ENCODE measurements around the gene KMT2E.

KMT2E gene

DNA sequence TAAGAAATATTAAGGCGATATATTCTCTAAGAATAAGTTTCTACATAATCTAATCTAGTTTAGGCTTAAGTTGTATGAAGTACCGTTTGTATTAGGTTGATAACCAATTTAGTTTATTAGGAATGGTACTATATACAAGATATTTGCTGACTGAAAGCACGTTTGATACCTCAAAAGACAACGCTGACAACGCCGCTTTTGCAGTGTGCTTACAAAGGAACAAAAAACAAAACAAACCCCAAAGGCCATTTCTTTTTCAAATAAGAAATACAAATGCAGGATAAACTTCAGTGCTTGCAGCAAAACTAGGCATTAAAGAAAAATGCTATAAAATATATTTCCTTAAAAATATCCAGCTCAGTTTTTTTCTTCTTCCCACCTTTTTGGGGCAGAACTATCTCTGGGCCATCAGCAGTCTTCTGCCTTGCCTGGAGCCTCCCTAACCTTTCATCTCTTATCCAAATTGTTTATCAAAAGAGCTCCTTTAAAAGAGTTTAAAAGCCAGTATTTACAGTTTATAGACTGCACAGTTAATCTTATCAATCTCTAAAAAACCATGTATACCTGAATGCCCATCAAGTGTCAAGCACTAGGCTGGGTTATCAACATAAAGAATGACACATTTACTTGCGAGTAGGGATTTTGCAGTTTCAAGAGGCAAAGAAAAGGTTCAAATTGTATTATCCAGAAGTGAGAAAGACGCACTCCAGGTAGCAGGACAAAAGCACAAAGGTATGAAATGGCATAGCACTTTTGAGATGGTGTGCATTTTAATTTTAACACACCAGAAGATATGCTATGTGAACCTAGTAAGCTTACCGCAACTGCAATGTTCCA, 4.1 kb upstream of the KMT2E start:
- no peak for DNase-seq (ENCODE audit: low spot score)

- no peak for DNase-seq (ENCODE audit: low spot score)
These were observed 3.4 kb upstream of the KMT2E start for GRCh38 chr7:105010504-105011130.

GRCh38 chr7:105011141-105011830, 2.7 kb upstream of the KMT2E start:
- no peak for DNase-seq (ENCODE audit: low spot score)

DNA sequence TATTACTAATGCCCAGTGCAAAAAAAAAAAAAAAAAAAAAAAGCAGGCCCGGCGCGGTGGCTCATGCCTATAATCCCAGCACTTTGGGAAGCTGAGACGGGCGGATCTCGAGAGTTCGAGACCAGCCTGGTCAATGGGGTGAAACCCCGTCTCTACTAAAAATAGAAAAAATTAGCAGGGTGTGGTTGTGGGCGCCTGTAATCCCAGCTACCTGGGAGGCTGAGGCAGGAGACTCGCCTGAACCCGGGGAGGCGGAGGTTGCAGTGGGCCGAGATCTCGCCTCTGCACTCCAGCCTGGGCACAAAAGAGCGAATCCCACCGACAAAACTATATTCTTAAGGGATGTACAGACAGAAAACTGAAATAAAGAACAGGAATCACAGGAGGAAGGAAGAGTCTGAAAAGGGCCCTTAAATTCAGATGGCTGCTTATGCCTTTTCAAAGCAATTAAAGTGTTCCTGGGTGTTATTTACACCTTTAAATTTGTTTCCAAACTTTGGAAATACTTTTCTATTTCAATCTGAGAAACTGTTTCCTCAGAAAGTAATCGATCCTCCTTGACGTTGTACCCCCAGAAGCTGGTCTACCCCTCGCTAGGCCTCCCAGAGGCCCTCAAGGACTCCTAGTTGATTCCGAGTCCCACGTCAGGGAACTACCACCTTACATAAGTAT, 2.0 kb upstream of the KMT2E start:
- DNase-seq (ENCODE audit: low spot score): no peak

DNA sequence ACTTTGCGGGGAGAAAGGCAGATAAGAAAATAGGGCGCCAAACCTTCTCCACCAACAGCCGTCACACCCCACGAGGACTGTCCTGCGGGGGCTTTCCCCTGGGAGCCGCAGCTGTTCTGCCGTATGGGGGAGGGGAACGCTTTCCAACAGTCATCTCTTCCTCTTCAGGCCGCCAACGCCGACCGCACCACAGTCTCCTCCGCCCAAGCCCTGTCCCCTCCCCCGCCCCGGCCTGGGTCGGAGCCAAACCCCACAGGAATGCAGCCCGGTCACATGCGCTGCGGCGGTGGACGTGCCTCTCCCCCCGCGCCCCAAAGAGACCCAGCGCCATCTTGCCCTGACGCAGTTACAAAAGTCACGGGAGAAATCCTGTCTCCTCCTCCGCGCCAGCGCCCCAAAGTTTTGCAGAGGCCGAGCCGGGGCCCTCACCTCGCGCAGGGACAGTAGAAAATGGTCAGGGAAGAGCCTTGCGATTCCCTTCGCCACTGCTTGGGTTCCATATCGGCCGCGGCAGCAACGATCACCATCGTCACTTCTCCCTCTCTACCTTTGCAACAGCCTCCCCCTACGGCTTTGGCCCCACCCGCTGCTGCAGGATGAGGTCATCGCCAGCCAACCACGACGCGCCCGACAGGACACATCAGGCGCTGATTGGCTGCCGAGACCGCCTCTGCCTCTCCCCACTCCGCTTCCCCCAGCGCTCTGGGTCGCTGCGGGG, 1.3 kb upstream of the KMT2E start:
- DNase-seq (ENCODE audit: low spot score): peak; percentile 99

DNA sequence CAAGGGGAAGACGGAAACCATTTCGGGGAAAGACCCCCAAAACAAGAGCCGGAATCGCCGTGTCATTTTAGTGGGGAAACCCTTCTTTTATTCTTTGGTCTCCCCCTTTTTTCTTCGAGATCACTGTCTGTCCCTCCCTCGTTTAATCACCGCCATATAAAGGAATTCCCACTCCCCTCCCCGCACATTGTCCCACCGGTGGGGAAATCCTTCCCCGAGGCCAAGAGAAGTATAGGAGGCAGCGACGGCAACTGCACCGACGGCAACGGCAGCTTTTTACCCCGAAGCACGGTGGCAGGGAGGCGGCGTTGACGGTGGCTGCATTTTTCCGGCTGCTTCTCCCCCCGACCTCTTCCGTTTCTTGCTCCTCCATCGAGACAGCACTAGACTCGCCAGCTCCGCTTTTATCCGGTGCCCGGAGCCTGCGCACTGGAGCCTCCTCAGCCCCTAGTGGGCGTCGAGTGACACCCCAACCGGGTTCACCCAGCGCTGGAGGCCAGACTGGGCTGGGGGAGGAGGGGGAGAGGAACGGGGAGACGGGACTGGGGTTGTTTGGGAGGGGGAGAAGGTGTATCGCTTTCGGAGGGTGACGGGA, 687 bp upstream of the KMT2E start:
- DNase-seq (ENCODE audit: low spot score): peak; percentile 95

DNA sequence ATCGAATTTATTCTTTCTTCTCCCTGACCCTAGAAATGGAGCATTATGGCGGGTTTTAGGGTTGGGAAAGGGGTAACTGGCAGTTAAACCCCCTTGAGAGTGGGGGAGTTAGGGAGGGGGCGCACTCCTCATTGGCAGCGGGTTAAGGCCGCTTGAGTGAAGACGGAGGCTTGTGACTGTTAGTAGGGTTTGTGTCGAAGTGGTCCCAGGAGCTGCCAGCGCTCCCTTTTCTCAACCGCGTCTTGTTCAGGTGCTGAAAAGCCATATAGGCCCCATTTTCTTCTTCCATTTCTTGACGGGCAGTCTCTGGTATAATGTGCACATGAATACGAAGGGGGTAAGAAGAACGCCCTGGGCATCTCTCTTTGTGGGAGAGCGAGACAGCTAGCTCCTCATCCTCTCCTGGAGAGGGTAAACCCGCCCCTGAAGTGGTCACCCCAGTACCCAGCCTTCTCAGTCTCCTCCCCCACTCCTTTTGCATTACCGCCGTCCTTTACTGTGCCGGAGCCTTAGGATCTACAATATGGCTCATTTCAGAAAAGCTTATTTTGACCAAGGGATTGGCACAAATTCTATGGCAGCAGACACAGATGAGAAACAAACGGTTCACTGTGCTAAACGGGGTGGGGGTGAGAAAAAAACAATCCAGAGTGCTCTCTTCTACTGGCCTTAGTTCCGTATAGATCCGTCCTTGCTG, 836 bp downstream of the KMT2E start:
- peak; percentile 63 for DNase-seq (ENCODE audit: low spot score)

DNA sequence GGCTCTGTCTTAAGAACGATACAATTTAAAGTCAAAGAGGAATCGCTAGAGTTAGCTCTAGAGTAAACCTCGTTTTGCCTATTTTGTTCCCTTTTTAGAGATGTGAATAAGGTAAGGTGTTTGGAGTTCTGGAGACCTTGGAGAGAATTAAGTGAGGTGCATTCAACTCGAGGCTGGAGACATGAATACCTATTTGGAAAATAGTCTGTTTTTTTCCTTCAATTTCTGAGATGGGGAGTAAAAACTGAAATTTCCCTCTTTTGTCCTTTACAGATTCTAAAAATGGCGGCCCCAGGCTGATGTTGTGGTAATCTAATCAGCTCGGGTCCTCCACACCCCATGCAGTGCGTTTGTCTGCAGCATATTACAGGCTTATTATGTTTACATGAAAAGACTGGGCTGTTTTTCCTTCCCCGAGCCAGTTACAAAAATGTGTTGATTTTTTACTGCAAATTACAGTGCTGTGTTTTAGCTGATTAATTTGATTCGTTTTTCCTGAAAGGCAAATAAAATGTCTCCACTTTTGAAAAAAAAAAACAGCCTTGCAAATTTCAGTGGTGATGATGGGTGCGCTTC, 1.5 kb downstream of the KMT2E start:
- peak; percentile 24 for DNase-seq (ENCODE audit: low spot score)

GRCh38 chr7:105016068-105016708, 2.2 kb downstream of the KMT2E start:
- DNase-seq (ENCODE audit: low spot score): no peak

GRCh38 chr7:105016709-105017656, 3.0 kb downstream of the KMT2E start:
- DNase-seq (ENCODE audit: low spot score): no peak

- no peak for DNase-seq (ENCODE audit: low spot score)
These were observed 3.8 kb downstream of the KMT2E start for GRCh38 chr7:105017657-105018365.

DNA sequence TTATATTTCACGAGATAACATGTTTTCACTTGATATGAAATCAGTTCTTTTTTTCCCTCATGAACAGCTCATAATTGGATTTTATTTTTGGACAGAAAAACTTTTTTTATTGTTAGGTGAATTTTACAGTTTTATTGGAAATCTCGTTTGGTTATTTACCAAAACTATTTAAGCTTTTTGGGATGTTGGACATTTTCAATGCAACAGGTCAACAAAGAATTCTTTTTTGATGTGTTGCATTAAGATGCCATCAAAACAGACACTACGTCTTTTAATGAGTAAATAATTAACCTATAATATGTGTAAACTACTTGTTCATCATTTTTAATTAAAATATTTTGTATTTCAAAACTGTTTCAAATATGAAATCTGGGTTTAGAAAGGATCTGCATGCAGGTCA, 5.3 kb downstream of the KMT2E start:
- no peak for DNase-seq (ENCODE audit: low spot score)

DNA sequence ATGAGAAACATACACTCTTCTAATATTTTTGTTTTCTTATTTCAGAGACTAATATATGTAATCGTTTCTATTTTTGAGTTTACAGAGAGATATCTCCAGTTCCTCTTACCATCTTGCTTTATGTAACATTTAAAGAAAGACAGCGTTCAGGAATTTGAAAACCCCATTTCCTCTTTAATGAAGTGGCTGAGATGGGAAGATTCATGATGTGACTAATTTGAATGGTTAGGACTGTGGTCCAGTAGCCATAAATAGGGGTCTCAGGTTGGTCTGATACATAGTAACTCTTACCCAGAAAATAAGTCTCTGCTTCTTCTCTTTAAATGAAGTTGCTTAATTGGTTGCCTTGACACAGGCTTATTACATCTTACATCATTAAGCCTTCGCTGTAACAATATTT, 6.9 kb downstream of the KMT2E start:
- DNase-seq (ENCODE audit: low spot score): no peak

- no peak for DNase-seq (ENCODE audit: low spot score)
These were observed 7.3 kb downstream of the KMT2E start for GRCh38 chr7:105021352-105021751.

GRCh38 chr7:105021967-105022366, 8.0 kb downstream of the KMT2E start:
- DNase-seq (ENCODE audit: low spot score): no peak

DNA sequence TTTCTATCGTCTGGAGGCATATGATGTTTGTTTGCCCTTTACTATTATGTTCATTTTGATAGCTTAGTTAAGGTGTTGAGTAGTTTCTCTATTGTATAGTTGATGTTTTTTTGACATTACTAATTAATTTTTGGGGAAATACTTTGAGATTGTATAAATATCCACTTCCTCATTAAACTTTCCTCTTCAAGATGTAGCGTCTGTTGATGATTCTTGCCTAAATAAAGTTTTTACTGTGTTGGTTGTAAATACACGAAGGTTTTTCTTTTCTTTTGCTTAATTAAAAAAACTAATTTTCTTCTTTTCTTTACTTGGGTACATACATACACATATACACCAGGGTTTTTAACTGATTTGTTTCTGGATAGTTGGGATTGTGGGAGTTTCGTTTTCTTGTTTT, 8.5 kb downstream of the KMT2E start:
- DNase-seq (ENCODE audit: low spot score): no peak

GRCh38 chr7:105024734-105025133, 10.7 kb downstream of the KMT2E start:
- DNase-seq (ENCODE audit: low spot score): no peak

GRCh38 chr7:105026750-105027149, 12.7 kb downstream of the KMT2E start:
- no peak for DNase-seq (ENCODE audit: low spot score)
